ENCODE measurements around the gene KLHL24.
"Not testable (repeated sequence)": the region's sequence is repeated elsewhere in the genome, so short reads cannot be mapped to it uniquely, and the experiment has no call there.

Gene KLHL24, protein sequence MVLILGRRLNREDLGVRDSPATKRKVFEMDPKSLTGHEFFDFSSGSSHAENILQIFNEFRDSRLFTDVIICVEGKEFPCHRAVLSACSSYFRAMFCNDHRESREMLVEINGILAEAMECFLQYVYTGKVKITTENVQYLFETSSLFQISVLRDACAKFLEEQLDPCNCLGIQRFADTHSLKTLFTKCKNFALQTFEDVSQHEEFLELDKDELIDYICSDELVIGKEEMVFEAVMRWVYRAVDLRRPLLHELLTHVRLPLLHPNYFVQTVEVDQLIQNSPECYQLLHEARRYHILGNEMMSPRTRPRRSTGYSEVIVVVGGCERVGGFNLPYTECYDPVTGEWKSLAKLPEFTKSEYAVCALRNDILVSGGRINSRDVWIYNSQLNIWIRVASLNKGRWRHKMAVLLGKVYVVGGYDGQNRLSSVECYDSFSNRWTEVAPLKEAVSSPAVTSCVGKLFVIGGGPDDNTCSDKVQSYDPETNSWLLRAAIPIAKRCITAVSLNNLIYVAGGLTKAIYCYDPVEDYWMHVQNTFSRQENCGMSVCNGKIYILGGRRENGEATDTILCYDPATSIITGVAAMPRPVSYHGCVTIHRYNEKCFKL

DNA sequence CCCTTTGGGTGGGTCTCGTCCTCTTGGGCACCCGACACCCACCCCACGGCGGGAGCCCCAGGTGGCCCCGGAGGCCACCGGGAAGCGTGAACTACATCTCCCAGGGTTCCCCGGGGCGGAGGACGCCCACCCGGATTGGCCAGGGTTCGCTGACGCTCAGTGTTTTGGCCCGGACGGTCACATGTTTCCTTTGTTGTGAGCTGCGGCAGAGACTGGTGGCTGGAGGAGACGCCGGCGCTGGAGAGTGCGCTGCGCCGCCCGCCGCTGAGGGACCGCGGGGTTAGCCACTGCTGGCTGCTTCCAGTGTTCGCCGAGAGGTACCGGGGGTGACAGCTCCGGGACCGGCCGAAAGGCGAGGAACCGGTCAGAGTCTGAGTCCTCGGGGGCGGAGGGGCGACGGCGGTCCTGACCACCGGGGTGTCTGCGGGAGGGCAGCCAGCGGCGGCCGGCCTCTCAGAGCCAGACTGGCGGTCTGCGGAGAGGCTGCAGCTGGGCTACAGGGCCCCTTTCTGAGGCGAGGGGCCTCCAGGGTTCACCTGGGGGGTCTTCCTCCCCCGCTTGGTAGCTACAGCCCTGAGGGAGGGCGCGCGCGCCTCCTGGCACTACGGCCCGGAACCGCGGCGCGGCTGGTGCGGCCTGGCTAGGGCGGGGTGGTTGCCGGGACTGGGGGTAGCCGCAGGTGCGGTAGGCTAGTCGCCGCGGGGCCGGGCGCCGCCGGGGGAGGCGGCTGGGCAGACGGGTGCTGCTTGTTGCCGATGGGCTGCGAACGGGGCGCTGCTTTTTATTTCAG, at the start of gene KLHL24:
KLHL24 (plus strand) TSS at position 193 of the 790 bp plus-strand sequence. CDS start 14,734 bp downstream, outside the sequence.
- peak; percentile 91 for DNase-seq

DNA sequence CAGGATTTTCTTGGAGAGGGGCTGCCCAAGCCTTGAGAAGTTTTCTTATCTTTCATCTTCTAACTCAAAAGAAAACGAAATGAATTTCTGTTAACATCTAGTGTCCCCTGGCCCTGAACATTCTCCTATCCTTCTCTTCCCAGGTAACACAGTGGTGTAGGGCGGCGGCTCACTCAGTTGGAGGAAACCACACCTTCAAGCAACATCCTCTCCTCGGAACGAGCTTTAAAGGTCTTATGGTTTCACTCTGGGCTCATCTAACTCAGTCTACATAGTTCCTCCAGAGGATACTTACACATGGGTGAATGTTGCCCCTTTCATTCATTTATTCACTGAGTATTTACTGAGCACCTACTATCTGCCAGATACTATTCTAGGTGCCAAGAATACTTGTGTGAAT, 48.9 kb upstream of the KLHL24 start:
- DNase-seq: peak; percentile 35

DNA sequence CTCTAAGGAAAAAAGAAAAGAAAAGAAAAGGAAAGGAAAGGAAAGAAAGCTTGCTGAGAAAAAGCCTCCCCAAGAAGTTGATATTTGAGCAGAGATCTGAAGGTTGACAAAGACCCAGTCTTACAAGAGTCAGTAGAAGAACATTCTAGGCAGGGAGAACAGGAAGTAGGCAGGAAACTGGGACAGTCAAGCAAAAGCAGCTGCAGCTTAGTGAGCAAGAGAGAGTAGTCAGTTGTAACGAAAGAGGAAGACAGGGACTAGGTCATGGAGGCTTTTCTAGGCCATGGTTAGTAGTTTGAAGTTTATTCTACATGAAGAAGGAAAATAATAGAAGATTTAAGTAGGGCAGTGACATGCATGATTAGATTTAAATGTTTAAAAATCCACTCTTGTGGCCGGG, 48.1 kb upstream of the KLHL24 start:
- peak; percentile 17 for DNase-seq

DNA sequence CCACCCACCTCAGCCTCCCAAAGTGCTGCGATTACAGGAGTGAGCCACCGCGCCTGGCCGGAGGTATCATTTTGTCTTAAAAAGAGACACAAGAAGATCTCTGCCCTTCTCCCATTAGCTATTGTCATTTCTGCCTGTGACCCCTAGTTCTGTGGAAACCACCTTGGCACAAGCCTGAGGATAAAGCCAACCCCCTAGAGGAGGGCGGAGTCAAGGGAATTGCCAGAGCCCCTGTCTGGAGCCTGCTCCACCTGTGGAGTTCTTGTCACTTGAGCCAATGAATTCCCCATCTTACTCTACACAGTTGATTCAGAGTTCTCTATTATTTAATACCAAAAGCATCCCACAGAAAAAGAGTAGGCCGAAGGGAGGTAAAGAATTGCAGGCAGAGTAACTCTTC, 45.0 kb upstream of the KLHL24 start:
- DNase-seq: no peak

GRCh38 chr3:183591881-183592521, 43.4 kb upstream of the KLHL24 start:
- DNase-seq: peak; percentile 50

DNA sequence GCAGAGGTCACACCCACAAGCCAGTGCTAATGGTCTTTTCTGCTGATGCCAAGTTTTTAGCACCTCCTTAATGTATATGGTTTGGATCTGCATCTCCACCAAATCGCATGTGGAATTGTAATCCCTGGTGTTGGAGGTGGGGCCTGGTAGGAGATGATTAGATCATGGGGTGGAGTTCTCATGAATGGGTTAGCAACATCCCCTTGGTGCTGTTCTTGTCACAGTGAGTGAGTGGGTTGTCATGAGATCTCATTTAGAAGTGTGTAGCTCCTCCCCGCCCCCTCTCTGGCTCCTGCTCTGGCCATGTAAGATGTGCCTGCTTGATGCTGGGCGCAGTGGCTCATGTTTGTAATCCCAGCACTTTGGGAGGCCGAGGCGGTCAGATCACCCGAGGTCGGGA, 42.6 kb upstream of the KLHL24 start:
- DNase-seq: no peak

DNA sequence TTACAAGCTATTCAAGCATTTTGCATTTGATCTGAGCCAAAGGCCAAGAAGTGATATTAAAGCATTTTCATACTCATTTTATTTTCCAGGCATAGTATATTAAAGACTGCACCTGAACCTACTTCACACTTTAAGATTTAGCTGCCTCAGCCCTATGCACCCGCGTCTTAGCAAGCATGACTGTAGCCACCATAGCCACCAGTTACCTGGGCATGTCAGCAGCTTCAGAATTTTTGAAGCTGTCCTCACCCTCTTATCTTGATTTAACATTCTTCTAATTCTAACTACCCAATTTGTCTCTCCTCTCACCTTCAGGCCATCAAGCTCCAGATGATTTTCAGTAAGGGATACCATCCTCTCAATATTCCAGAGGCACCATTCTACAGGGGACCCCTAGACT, 40.8 kb upstream of the KLHL24 start:
- DNase-seq: no peak

DNA sequence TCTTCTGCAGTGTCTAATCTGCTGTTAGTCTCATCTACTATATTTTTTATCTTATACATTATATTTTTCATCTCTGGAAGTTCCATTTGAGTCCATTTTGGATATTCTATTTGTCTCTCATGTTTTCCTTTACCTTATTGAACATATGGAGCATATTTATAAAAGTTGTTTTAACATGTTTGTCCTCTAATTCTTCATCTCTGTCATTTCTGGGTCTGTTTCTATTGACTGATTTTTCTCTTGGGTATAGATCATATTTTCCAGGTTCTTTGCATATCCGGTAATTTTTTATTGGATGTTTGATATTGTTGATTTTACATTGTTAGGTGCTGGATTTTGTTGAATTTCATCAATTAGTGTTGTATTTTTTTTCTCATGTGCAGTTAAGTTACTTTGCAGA, 37.5 kb upstream of the KLHL24 start:
- DNase-seq: no peak

DNA sequence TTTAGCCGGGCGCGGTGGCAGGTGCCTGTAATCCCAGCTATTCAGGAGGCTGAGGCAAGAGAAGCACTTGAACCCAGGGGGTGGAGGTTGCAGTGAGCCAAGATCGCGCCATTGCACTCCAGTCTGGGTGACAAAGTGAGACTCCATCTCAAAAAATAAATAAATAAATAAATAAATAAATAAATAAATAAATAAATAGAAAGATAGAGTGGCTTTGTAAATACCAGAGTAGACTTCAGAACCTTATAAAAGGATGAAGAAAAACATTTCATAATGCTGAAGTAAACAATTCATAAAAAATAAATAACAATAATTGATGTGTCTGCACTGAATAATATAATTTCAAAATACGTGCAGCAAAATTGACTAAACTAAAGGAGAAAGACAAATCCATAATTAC, 24.1 kb upstream of the KLHL24 start:
- not testable (repeated sequence) for DNase-seq

- DNase-seq: no peak
Observed at GRCh38 chr3:183613366-183614285, 21.8 kb upstream of the KLHL24 start.

DNA sequence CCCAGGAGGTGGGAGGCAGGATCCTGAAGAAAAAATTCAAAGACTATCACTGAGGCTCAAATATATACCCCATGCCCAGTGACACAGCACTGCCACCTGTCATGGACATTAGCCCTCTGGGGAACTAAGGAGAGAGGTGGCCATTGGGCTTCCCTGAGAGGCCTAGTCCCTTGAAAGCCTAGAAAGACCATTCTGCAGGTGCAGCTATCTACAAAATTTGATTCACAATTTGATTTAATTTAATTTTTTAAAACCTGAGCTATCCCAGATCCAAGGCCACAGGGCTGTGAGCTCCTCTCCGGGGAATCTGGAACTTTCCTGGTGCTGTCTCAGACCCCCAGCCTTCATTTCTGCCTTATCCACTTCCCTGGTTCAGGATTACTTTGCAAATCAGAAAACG, 16.9 kb upstream of the KLHL24 start:
- DNase-seq: no peak

DNA sequence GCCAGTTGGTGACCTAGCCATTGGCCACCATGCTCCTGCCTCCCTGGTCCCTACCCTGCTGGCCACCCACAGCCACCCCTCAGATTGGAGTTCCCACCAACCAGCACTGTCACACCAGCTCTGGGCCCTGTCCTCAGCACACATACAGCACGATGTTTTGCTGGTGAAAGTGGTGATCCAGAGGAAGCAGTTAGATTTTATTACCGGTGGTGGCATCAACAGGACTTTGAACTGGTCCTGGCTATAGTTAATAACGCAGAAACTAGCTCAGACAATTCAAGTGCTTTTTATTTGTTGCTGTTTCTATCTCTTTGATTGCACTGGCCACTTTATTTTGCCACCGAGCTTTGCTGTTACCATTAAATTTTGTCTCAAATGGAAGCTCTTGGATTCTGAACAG, 16.4 kb upstream of the KLHL24 start:
- no peak for DNase-seq

DNA sequence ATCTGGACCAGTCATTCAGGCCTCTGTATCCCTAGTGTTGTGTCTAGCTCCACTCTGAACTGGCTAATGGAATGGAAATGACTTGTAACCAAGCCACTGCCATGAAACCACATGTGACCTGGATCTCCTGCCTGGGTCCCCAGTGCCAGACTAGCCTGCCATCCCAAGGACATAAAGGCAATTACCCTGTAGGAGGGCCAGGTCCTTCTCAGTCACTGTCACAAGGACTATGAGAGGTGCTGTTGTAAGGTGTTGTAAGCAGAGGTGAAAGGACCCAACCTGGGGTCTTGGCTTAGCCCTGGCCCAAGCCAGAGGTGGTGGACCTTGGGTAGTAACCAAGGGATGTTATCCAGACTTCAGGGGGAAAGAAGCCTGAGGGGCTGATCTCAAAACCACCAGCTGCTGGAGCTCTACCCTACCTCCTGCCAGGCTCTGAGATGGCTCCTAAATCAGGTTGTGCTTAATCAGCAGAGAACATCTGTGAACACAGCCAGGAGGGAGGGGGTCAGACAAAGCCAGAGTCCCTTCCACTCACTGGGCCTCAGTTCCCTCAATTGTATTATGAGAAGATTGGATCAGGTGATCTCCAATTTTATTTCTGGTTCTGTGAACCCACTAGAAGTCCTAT, 15.7 kb upstream of the KLHL24 start:
- DNase-seq: no peak

GRCh38 chr3:183620252-183620628, 15.2 kb upstream of the KLHL24 start:
- no peak for DNase-seq

DNA sequence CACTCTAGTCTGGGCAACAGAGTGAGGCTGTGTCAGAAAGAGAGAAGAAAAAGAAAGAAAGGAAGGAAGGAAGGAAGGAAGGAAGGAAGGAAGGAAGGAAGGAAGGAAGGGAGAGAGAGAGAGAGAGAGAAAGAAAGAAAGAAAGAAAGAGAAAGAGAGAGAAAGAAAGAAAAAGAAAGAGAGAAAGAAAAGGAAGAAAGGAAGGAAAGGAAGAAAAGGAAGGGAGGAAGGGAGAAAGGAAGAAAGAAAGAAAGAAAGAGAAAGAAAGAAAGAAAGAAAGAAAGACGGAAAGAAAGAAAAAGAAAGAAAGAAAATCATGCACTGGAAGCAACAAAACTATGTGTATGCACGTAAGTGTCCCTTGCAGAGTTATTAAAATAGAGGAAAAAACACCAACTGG, 12.9 kb upstream of the KLHL24 start:
- DNase-seq: not testable (repeated sequence)

DNA sequence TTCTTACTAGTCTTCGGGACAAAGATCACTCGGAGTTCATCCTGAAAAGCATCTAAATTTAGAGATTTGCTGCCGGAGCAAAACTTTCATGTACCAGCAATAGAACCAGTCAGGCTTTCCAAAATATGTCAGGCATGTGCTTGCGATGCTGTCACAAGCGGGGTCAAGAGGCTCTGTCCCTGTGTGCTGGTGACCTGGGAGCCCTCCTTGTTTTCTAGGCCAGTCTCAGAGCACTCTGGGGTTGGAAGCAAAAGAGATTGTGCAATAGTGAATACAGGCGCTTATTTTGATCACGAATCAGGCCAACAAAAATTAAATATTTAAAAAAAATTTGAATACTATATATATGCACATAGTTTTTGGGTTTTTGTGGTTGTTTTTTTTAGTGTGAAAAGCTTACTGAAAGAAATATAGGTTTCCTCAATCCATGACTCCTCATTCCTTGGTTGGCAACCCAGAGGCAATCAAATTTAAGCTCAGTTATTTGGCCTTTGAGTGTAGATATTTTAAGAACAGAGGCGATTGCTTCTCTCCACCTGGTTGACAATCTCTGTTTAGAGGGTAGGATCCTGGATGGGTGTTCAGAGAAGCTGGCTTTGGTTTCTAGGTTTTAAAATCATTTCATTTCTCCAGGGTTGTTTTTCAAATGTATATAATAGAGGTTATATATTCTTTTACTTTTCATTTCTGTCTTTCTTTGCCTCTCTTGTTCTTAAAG, 8.4 kb upstream of the KLHL24 start:
- DNase-seq: no peak

- no peak for DNase-seq
Observed at GRCh38 chr3:183629546-183630301, 5.7 kb upstream of the KLHL24 start.

DNA sequence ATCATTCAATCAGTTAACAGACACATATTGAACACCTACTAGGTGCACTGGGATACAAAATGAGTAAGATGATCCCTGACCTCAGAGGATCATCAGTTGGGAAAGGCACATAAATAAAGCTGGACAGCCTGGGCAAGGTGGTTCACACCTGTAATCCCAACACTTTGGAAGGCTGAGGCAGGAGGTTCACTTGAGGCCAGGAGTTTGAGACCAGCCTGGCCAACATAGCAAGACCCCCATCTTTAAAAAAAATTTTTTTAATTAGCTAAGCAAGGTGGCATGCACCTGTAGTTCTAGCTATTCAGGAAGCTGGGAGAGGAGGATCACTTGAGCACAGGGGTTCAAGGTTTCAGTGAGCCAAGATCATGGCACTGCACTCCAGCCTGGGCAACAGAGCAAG, 3.7 kb upstream of the KLHL24 start:
- no peak for DNase-seq

GRCh38 chr3:183632725-183633124, 2.7 kb upstream of the KLHL24 start:
- not testable (repeated sequence) for DNase-seq

DNA sequence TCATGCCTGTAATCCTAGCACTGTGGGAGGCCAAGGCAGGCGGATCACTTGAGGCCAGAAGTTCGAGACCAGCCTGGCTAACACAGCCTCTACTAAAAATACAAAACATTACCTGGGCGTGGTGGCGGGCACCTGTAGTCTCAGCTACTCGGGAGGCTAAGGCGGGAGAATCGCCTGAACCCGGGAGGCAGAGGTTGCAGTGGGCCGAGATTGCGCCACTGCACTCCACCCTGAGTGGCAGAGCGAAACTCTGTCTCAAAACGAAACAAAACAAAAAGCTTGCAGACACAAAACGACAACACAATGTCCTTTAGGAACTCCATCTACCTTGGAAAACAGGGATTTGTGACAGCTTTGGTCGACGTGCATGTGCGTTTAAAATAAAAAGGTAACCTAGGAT, 716 bp upstream of the KLHL24 start:
- no peak for DNase-seq
